ENCODE measurements around the gene MNT.

MNT gene

GRCh38 chr17:2351269-2351668 is 49.6 kb downstream of the MNT start:
- no peak for TF ChIP-seq TAF1 (IDR thresholded peaks at IDR 0.05; ENCODE audit: borderline replicate concordance, insufficient read depth, low read length)
- no peak for TF ChIP-seq SIN3A (IDR thresholded peaks at IDR 0.05; ENCODE audit: borderline replicate concordance, insufficient read depth, low read length)
- no peak for TF ChIP-seq REST (IDR thresholded peaks at IDR 0.05; ENCODE audit: insufficient read depth in 1 of 2, low read depth in 2 of 2, low read length in 2 of 2)
- no peak for TF ChIP-seq FOXP2 (optimal IDR thresholded peaks at IDR 0.05; ENCODE audit: borderline replicate concordance, extremely low read depth, extremely low read length, insufficient read depth)
- no peak for TF ChIP-seq POLR2AphosphoS5 (IDR thresholded peaks at IDR 0.05; ENCODE audit: low read depth, low read length)

GRCh38 chr17:2347805-2348685 is 52.8 kb downstream of the MNT start:
- no peak for TF ChIP-seq POLR2AphosphoS5 (IDR thresholded peaks at IDR 0.05; ENCODE audit: low read depth, low read length)
- no peak for TF ChIP-seq TAF1 (IDR thresholded peaks at IDR 0.05; ENCODE audit: borderline replicate concordance, insufficient read depth, low read length)
- TF ChIP-seq FOXP2 (optimal IDR thresholded peaks at IDR 0.05; ENCODE audit: borderline replicate concordance, extremely low read depth, extremely low read length, insufficient read depth), result no peak
- no peak for TF ChIP-seq SIN3A (IDR thresholded peaks at IDR 0.05; ENCODE audit: borderline replicate concordance, insufficient read depth, low read length)

GRCh38 chr17:2346475-2346874 is 54.4 kb downstream of the MNT start:
- TF ChIP-seq POLR2AphosphoS5 (IDR thresholded peaks at IDR 0.05; ENCODE audit: low read depth, low read length), result no peak
- TF ChIP-seq SIN3A (IDR thresholded peaks at IDR 0.05; ENCODE audit: borderline replicate concordance, insufficient read depth, low read length), result no peak

- TF ChIP-seq POLR2AphosphoS5 (IDR thresholded peaks at IDR 0.05; ENCODE audit: low read depth, low read length) (no peak), FOXP2 (optimal IDR thresholded peaks at IDR 0.05; ENCODE audit: borderline replicate concordance, extremely low read depth, extremely low read length, insufficient read depth) (no peak), TAF1 (IDR thresholded peaks at IDR 0.05; ENCODE audit: borderline replicate concordance, insufficient read depth, low read length) (no peak), SIN3A (IDR thresholded peaks at IDR 0.05; ENCODE audit: borderline replicate concordance, insufficient read depth, low read length) (no peak), REST (IDR thresholded peaks at IDR 0.05; ENCODE audit: insufficient read depth in 1 of 2, low read depth in 2 of 2, low read length in 2 of 2) (no peak)
Observed at GRCh38 chr17:2344528-2344927, 56.3 kb downstream of the MNT start.

- TF ChIP-seq POLR2AphosphoS5 (IDR thresholded peaks at IDR 0.05; ENCODE audit: low read depth, low read length), result no peak
- no peak for TF ChIP-seq TAF1 (IDR thresholded peaks at IDR 0.05; ENCODE audit: borderline replicate concordance, insufficient read depth, low read length)
- TF ChIP-seq FOXP2 (optimal IDR thresholded peaks at IDR 0.05; ENCODE audit: borderline replicate concordance, extremely low read depth, extremely low read length, insufficient read depth), result no peak
- TF ChIP-seq SIN3A (IDR thresholded peaks at IDR 0.05; ENCODE audit: borderline replicate concordance, insufficient read depth, low read length), result no peak
- TF ChIP-seq REST (IDR thresholded peaks at IDR 0.05; ENCODE audit: insufficient read depth in 1 of 2, low read depth in 2 of 2, low read length in 2 of 2), result no peak
Observed at GRCh38 chr17:2343421-2343820, 57.4 kb downstream of the MNT start.

GRCh38 chr17:2338315-2338657 is 62.6 kb downstream of the MNT start:
- TF ChIP-seq REST (IDR thresholded peaks at IDR 0.05; ENCODE audit: insufficient read depth in 1 of 2, low read depth in 2 of 2, low read length in 2 of 2), result no peak
- no peak for TF ChIP-seq SIN3A (IDR thresholded peaks at IDR 0.05; ENCODE audit: borderline replicate concordance, insufficient read depth, low read length)
- no peak for TF ChIP-seq TAF1 (IDR thresholded peaks at IDR 0.05; ENCODE audit: borderline replicate concordance, insufficient read depth, low read length)
- no peak for TF ChIP-seq FOXP2 (optimal IDR thresholded peaks at IDR 0.05; ENCODE audit: borderline replicate concordance, extremely low read depth, extremely low read length, insufficient read depth)
- no peak for TF ChIP-seq POLR2AphosphoS5 (IDR thresholded peaks at IDR 0.05; ENCODE audit: low read depth, low read length)

Data from PFSK-1 (cell line).